ENCODE measurements around the gene CD4. TPM values are rescaled to one million over a fixed set of nuclear protein-coding genes. Genes with fewer than 3 reads are reported as not detected.

CD4 gene
- total and polyA plus RNA-seq, 10 of the 15 experiments (the other 5 are each of a cell fraction or from before 2014, with no cell fraction given), result 0.24 to 1.6 (median 0.69) TPM

DNA sequence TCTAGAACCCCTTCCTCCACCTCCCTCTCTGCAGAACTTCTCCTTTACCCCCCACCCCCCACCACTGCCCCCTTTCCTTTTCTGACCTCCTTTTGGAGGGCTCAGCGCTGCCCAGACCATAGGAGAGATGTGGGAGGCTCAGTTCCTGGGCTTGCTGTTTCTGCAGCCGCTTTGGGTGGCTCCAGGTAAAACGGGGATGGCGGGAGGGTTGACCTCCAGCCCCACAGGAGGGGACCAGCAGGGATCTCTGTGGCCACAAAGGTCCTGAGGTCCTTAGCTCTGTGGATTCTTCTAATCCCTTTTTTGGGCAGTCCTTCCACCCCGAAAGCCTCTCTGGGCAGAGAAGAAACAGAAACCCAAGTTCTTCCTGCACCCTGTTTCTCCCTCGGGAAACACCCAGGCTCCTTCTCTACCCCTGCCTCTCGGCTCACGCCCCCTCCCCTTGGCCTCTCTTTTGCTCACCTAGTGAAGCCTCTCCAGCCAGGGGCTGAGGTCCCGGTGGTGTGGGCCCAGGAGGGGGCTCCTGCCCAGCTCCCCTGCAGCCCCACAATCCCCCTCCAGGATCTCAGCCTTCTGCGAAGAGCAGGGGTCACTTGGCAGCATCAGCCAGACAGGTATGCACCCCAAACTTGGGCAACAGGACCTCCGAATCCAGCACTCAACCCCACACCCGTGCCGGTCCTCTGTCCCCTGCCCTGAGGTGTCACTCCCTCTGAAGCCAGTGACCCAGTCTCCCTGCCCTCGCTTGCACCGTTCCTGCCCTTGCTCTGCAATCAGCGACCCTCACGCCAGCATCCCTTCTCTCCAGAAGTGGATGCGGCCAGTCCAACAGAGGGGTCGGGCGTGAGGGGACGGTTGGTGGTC is 16.4 kb upstream of the CD4 start:
- CTCF ChIA-PET, result interaction anchor here (0.7 to 12.7 kb wide), 4 partner anchors 7 to 67 kb away, joined by 3 to 221 read pairs (median 4); partner anchors contain the start of gene MLF2
- TF ChIP-seq PAX8 (IDR thresholded peaks at IDR 0.05) (no peak), RFX5 (IDR thresholded peaks at IDR 0.05; ENCODE audit: low read depth, low read length) (no peak), MTA3 (IDR thresholded peaks at IDR 0.05; ENCODE audit: borderline replicate concordance, low read length) (no peak), SRF (IDR thresholded peaks at IDR 0.05; ENCODE audit: low read depth in 2 of 2, low read length in 2 of 2) (peak; percentile 76 to 94)
- TF ChIP-seq, protein P1, sequence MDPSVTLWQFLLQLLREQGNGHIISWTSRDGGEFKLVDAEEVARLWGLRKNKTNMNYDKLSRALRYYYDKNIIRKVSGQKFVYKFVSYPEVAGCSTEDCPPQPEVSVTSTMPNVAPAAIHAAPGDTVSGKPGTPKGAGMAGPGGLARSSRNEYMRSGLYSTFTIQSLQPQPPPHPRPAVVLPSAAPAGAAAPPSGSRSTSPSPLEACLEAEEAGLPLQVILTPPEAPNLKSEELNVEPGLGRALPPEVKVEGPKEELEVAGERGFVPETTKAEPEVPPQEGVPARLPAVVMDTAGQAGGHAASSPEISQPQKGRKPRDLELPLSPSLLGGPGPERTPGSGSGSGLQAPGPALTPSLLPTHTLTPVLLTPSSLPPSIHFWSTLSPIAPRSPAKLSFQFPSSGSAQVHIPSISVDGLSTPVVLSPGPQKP (IDR thresholded peaks at IDR 0.05; ENCODE audit: low read depth, low read length), result peak; percentile 96

More for the DNA sequence above, 16.4 kb upstream of the CD4 start:
- peak overlapping the region; percentile 54; the same call in 1 of the 2 replicates for H3K4me3 ChIP-seq
- no peaks in the 10 kb centered on the region for H3K9me3 ChIP-seq (replicated peaks; ENCODE audit: control insufficient read depth, insufficient read depth, low read length)
- H3K36me3 ChIP-seq (ENCODE audit: control insufficient read depth in 2 of 2, insufficient read depth in 2 of 2, low read length in 1 of 2), result no peaks in the 10 kb centered on the region
- peak overlapping the region; percentile 38; the same call in 1 of the 2 replicates for H3K27ac ChIP-seq (ENCODE audit: control insufficient read depth, insufficient read depth)
- WGBS (ENCODE audit: insufficient coverage, insufficient replicate concordance, low lambda C conversion rate, missing lambda C conversion rate), result 47% methylated on average over 21 of the region's 21 CpGs
- H2AFZ ChIP-seq (ENCODE audit: control insufficient read depth, low read depth, low read length), result no peak overlapping the region
- FAIRE-seq (no peak), DNase-seq (ENCODE audit: low read depth, low spot score) (no peak), ATAC-seq (peak; percentile 15)
- ChIA-PET RAD21 (ENCODE audit: unreplicated experiment) (interaction anchor here (0.7 kb wide), 1 partner anchor 15 kb away, joined by 3 read pairs; no protein-coding TSS in a partner anchor), SMC1A (ENCODE audit: uncharacterized antibody, unreplicated experiment) (interaction anchor here (3.6 kb wide), 1 partner anchor 19 kb away, joined by 20 read pairs; the partner anchor contains the start of gene MLF2), POLR2A (interaction anchor here (0.7 to 1.7 kb wide), 2 partner anchors 9 to 13 kb away, joined by 3 to 5 read pairs; no protein-coding TSS in a partner anchor)
- in situ Hi-C loops (cut with MboI) (no loop called here), intact Hi-C loops (cut with micrococcal nuclease; ENCODE audit: unreplicated experiment) (no loop called here)
- H3K4me1 ChIP-seq (ENCODE audit: control insufficient read depth, insufficient read depth, low read length), result peaks cover 44% of the 10 kb centered on the region
- no peaks in the 10 kb centered on the region for H4K20me1 ChIP-seq (ENCODE audit: control insufficient read depth, insufficient read depth)
- no TSS peak for BruUV-seq (replicated peaks)
- no peak overlapping the region for H3K9ac ChIP-seq (ENCODE audit: control insufficient read depth, insufficient read depth, low read length)
- H3K27me3 ChIP-seq (replicated peaks in 1 of 2; ENCODE audit: control insufficient read depth in 2 of 2, insufficient read depth in 2 of 2, low read length in 1 of 2), result no peaks in the 10 kb centered on the region
- H3K79me2 ChIP-seq (ENCODE audit: control insufficient read depth, insufficient read depth, low read length), result peaks cover 6% of the 10 kb centered on the region
- peak overlapping the region; percentile 83 for H3K4me2 ChIP-seq (ENCODE audit: control insufficient read depth, insufficient read depth)

Data from GM12878 (cell line).